Upper lobe of left lung (tissue), 6 donors: ENCODE data around the gene HTRA1. TPM values are rescaled to one million over a fixed set of nuclear protein-coding genes. Genes with fewer than 3 reads are reported as not detected.

Source experiments
- ATAC-seq, 2 donors: fragments of 200-7000 bp; cut with Tn5 transposase; one replicate each; pipeline ENCODE4 v1.9.1; 2022; ENCODE audit warnings: mild to moderate bottlenecking in 2 of 2, moderate library complexity in 2 of 2; ENCODE audit not compliant: low FRiP score in 2 of 2
- DNase-seq, 2 donors: peaks; one replicate each; pipeline ENCODE4 v3.0.0-alpha.2; 2019 to 2020
- H3K27ac ChIP-seq, 4 donors: fragments of 200-600 bp; sonication (generic); one replicate each; pipeline ENCODE4 v1.5.1; 2016 to 2019
- H3K27me3 ChIP-seq, 4 donors: fragments of 200-600 bp; sonication (generic); one replicate each; pipeline ENCODE4 v1.5.1; 2017 to 2019
- H3K36me3 ChIP-seq, 4 donors: fragments of 200-600 bp; sonication (generic); one replicate each; pipeline ENCODE4 v1.5.1; 2016 to 2019
- H3K4me1 ChIP-seq, 4 donors: fragments of 200-600 bp; sonication (generic); one replicate each; pipeline ENCODE4 v1.5.1; 2018 to 2019
- H3K4me3 ChIP-seq, 4 donors: fragments of 200-600 bp; sonication (generic); one replicate each; pipeline ENCODE4 v1.5.1; 2017 to 2019; ENCODE audit warnings: mild to moderate bottlenecking in 2 of 4, moderate library complexity in 1 of 4
- H3K9me3 ChIP-seq, 4 donors: fragments of 200-600 bp; sonication (generic); one replicate each; pipeline ENCODE4 v1.5.1; 2018 to 2019
- CTCF ChIP-seq, 6 experiments: fragments of 450-650 bp in 4 of 6; fragments of 200-600 bp in 2 of 6; sonication (generic) in 2 of 6; IDR thresholded peaks; one replicate each; pipeline ENCODE4 v1.5.1; 2016 to 2019; ENCODE audit warnings: antibody characterized with exemption in 6 of 6
- EP300 ChIP-seq, 4 donors: sonication (generic); formaldehyde crosslinking; IDR thresholded peaks; one replicate each; pipeline ENCODE4 v1.5.1; 2017; ENCODE audit warnings: antibody characterized with exemption in 4 of 4, control low read depth in 2 of 4
- POLR2A ChIP-seq, 4 donors: fragments of 450-650 bp; IDR thresholded peaks; one replicate each; pipeline ENCODE4 v1.5.1; 2016 to 2017; ENCODE audit warnings: antibody characterized with exemption in 4 of 4, mild to moderate bottlenecking in 2 of 4
- POLR2AphosphoS5 ChIP-seq, 2 donors: sonication (generic); formaldehyde crosslinking; IDR thresholded peaks; one replicate each; pipeline ENCODE4 v1.5.1; 2017; ENCODE audit warnings: antibody characterized with exemption in 2 of 2
- WGBS, 2 donors: methylation state at CpG; one replicate each; pipeline ENCODE4 v1.1.5; 2017 to 2018; 5-methylcytosine and 5-hydroxymethylcytosine counted together
- total RNA-seq, 6 donors: library from RNA; depleted of rRNA in 4 of 6; stranded (reverse); fragments of >200 nt in 4 of 6; gene quantifications; one replicate each; pipeline versions ENCODE4 v1.1.0 to v1.2.1, GENCODE V29; 2016 to 2021
- donor health status: DM: no; HTN: no; CAD: no; lungs with moderate emphysema.
- donor health status: DM: no; HTN: yes; CAD: no; lungs with severe emphysema.

HTRA1 gene
- total RNA-seq, 6 donors from 2014 or later: 20.7 to 72.8 (median 36.2) TPM

GRCh38 chr10:122505885-122506645 is 44.7 kb downstream of the HTRA1 start:
- Histone ChIP-seq H3K27me3 (no peaks in the 10 kb centered on the region), H3K4me1 (peaks cover 0 to 8% (median 3%) of the 10 kb centered on the region in 4 donors), H3K4me3 (no peak overlapping the region), H3K36me3 (peaks cover 0 to 23% (median 13%) of the 10 kb centered on the region in 4 donors), H3K9me3 (no peaks in the 10 kb centered on the region), H3K27ac (no peak overlapping the region)
- DNase-seq (no peak), ATAC-seq (no peak)
- WGBS, 2 donors: 88 to 95% methylated on average over 13 to 15 of the region's 15 CpGs
- TF ChIP-seq POLR2A (IDR thresholded peaks at IDR 0.05): no peak
- TF ChIP-seq CTCF (IDR thresholded peaks at IDR 0.05): no peak
- TF ChIP-seq POLR2AphosphoS5 (IDR thresholded peaks at IDR 0.05): no peak
- no peak for TF ChIP-seq EP300 (IDR thresholded peaks at IDR 0.05)

GRCh38 chr10:122507616-122508015 is 46.3 kb downstream of the HTRA1 start:
- H3K27me3 ChIP-seq: no peaks in the 10 kb centered on the region
- DNase-seq (no peak), ATAC-seq (no peak)
- H3K4me3 ChIP-seq: no peak overlapping the region
- TF ChIP-seq POLR2AphosphoS5 (IDR thresholded peaks at IDR 0.05) (no peak), POLR2A (IDR thresholded peaks at IDR 0.05) (no peak), EP300 (IDR thresholded peaks at IDR 0.05) (no peak), CTCF (IDR thresholded peaks at IDR 0.05) (no peak)
- 87 to 90% methylated on average over 3 of the region's 3 CpGs for WGBS, 2 donors
- H3K27ac ChIP-seq: no peak overlapping the region
- H3K36me3 ChIP-seq: peaks cover 0 to 23% (median 13%) of the 10 kb centered on the region in 4 donors
- H3K4me1 ChIP-seq: peaks cover 0 to 8% (median 3%) of the 10 kb centered on the region in 4 donors
- no peaks in the 10 kb centered on the region for H3K9me3 ChIP-seq

DNA sequence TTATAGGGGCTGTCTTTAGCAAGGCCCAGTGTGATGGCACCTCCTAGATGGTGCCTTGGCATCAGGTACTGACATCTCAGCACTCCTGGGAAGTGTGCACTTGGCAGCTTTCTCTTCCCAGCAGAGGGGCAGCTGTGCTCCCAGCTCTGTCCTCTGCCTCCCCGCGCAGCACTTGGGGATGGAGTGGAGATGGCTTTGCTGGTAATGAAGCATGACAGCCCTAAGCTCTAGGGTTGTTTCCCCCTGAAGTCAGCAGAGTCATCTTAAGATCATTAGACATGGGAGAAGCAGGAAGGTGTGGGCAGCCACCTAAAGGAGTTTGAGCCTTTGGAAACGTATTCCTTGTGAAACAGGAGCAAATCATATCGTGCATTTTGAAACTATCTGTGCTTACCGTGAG is 46.7 kb downstream of the HTRA1 start:
- Histone ChIP-seq H3K4me1 (peaks cover 0 to 8% (median 3%) of the 10 kb centered on the region in 4 donors), H3K36me3 (peaks cover 0 to 23% (median 13%) of the 10 kb centered on the region in 4 donors), H3K9me3 (no peaks in the 10 kb centered on the region), H3K27me3 (no peaks in the 10 kb centered on the region), H3K4me3 (no peak overlapping the region), H3K27ac (no peak overlapping the region)
- ATAC-seq: no peak
- DNase-seq: no peak
- 87 to 88% methylated on average over 5 of the region's 5 CpGs for WGBS, 2 donors
- TF ChIP-seq POLR2AphosphoS5 (IDR thresholded peaks at IDR 0.05) (no peak), EP300 (IDR thresholded peaks at IDR 0.05) (no peak), CTCF (IDR thresholded peaks at IDR 0.05) (no peak), POLR2A (IDR thresholded peaks at IDR 0.05) (no peak)

GRCh38 chr10:122509323-122509722 is 48.0 kb downstream of the HTRA1 start:
- TF ChIP-seq POLR2A (IDR thresholded peaks at IDR 0.05) (no peak), POLR2AphosphoS5 (IDR thresholded peaks at IDR 0.05) (no peak), EP300 (IDR thresholded peaks at IDR 0.05) (no peak), CTCF (IDR thresholded peaks at IDR 0.05) (no peak)
- no peaks in the 10 kb centered on the region for H3K27me3 ChIP-seq
- 86 to 87% methylated on average over 11 of the region's 11 CpGs for WGBS, 2 donors
- H3K4me1 ChIP-seq: peaks cover 0 to 6% (median 3%) of the 10 kb centered on the region in 4 donors
- no peak overlapping the region for H3K4me3 ChIP-seq
- ATAC-seq (no peak), DNase-seq (no peak)
- peaks cover 0 to 25% (median 14%) of the 10 kb centered on the region in 4 donors for H3K36me3 ChIP-seq
- no peaks in the 10 kb centered on the region for H3K9me3 ChIP-seq
- no peak overlapping the region for H3K27ac ChIP-seq
